GM21526 (cell line): ENCODE measurements around the gene FBXO21.
"Not testable (repeated sequence)": the region's sequence is repeated elsewhere in the genome, so short reads cannot be mapped to it uniquely, and the experiment has no call there.

Experiments used
- ATAC-seq: cut with Tn5 transposase; IDR thresholded peaks from one replicate; pipeline ENCODE4 v1.9.1; 2021; ENCODE audit warnings: moderate library complexity; ENCODE audit not compliant: unreplicated experiment, low FRiP score

Gene FBXO21

DNA sequence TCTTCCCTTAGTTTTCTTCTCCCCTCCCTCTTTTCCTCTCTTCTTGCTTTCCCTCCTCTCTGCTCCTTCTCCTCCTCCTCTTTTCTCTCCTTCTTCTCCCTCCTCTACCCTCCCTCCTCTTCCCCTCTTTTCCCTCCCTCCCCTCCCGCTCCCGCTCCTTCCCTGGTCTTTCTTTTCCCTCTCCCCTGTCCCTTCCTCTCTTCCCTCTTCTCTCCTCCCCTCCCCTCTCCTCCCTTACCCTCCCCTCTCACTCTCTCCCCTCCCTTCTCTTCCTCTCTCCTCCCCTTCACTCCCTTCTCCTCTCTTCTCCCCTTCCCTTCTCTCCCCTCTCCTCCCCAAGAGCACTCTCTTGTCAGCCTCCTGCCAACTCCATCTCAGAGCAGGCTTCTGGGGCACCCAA is 17.4 kb upstream of the FBXO21 start:
- ATAC-seq = no peak

GRCh38 chr12:117202556-117202955 is 12.3 kb upstream of the FBXO21 start:
- ATAC-seq = no peak

DNA sequence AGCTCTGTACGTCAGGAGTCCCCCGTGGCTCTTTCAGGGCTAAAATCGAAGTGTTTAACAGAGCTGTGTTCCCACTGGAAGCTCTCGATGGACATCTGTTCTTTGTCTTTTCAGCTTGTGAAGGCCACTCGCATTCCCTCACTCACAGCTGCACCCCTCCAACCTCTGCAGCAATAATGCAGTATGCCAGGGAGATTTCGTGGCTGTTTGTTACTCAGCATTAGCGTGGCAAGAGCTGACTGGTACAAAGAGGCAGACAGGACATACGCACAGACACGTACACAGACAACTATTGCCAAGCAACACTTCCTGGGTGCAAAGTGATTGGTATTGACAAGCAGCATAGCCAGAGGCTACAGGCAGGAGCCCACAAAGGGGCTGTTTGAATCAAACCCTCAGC is 11.8 kb upstream of the FBXO21 start:
- ATAC-seq = no peak

- ATAC-seq = not testable (repeated sequence)
Observed at GRCh38 chr12:117199956-117200744, 9.9 kb upstream of the FBXO21 start.

- ATAC-seq = not testable (repeated sequence)
Observed at GRCh38 chr12:117196334-117196733, 6.1 kb upstream of the FBXO21 start.

- ATAC-seq = not testable (repeated sequence)
Observed at GRCh38 chr12:117195027-117195426, 4.8 kb upstream of the FBXO21 start.

GRCh38 chr12:117193903-117194302 is 3.6 kb upstream of the FBXO21 start:
- ATAC-seq = no peak

DNA sequence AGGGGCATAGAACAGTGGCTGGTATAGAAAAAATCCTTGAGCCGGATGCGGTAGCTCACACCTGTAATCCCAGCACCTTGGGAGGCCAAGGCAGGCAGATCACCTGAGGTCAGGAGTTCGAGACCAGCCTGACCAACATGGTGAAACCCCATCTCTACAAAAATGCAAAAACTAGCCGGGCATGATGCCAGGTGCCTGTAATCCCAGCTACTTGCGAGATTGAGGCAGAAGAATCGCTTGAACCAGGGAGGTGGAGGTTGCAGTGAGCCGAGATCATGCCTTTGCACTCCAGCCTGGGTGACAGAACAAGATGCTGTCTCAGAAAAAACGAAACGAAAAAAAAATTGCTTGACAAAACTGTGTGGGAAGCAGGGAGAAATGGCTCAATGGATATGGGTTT is 2.3 kb upstream of the FBXO21 start:
- ATAC-seq = not testable (repeated sequence)

DNA sequence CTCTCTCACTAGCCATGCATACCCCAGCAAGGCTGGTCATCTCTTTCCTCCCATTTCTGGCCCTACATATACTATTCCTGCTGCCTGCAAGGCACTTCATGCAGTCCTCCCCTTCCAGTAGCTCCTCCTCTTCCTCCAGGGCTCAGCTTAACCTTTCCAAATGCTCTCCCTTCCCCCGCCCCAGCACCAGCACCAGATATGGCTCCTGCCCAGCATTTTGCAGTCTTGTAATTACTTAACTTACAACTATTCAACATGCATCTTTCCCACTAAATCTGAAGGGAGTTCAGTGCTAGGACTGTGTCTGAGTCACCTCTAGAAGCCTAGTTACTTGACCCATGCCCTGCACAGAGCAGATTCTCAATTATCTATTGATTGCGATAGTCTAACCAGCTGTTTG is 1.8 kb upstream of the FBXO21 start:
- no peak for ATAC-seq

DNA sequence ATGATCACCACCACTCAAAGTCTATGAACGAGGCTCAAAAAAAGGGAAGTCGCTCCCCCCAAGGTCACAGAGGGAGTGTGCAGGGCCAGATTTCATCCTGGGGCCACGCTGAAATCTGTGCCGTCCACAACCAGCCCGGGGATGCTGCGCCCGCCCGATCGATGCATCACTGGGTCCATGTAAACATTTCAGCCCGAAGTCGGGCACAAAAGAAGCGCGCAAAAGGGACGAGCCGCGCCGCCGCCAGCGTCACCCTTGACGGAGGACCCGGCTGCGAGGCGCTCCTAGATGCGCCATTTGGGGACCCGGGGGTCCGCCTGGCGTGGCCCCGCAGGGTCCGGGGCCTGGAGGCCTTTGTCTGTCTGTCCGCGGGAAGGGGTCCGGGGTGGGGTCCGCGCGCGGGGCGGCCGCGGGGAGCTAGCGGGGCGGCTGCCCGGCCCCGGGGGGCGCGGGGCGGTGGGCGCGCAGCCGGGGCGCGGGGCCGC is 503 bp downstream of the FBXO21 start:
- peak; percentile 42 for ATAC-seq

DNA sequence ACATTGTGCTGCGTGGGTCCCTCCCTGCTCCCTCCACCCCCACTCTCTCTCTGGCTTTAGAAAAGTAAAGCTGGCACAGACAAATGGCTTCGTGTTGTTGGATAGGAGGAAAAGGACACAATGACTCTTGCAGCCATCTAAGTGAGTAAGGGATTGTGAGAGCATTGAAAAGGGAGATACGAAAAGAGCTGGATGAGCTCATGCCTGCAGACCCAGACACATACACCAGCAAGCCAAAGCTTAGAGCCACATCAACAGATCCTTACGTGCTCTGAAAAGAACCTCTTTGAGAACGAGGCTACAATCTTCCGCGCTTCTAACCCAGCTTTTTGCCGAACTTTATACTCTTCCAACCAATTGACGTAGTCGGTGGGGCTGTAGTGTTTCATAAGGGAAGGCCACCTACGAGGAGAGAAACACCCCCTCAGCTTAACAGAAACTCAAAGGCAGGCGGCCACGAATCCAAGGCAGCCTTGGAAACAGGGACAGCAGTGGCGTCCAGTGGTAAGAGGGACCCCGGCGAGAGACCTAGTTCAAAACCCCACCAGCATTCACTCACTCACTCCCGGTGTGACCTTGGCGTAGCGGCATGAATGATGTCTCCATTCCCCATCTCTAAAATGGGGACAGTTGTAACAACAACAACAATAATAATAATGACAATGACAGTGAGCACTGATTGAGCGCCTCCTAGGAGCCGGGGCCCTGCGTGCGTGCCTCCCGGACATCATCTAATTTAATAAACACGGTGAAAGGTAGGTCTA is 1.1 kb downstream of the FBXO21 start:
- ATAC-seq = no peak

DNA sequence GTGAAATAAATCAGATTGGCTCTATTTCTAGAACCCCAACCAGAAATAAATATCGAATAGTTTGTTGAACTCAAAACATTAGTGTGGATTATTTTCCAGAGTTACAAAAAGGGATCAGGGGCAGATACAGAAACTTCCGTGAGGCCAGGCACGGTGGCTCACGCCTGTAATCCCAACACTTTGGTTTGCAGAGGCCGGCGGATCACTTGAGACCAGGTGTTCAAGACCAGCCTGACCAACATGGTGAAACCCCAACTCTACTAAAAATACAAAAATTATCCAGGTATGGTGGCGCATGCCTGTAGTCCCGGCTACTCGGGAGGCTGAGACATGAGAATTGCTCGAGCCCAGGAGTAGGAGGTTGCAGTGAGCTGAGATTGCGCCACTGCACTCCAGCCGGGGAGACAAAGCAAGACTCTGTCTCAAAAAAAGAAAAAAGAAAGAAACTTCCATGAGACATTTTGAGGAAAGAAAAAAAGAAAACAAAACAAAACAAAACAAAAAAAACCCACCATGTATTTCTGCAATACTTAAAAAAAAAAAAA is 2.1 kb downstream of the FBXO21 start:
- no peak for ATAC-seq

GRCh38 chr12:117187421-117187820 is 2.8 kb downstream of the FBXO21 start:
- no peak for ATAC-seq

- ATAC-seq = no peak
Observed at GRCh38 chr12:117182866-117183265, 7.4 kb downstream of the FBXO21 start.

- not testable (repeated sequence) for ATAC-seq
Observed at GRCh38 chr12:117181468-117181843, 8.8 kb downstream of the FBXO21 start.

- ATAC-seq = no peak
Observed at GRCh38 chr12:117180758-117181467, 9.4 kb downstream of the FBXO21 start.

GRCh38 chr12:117178745-117179144 is 11.5 kb downstream of the FBXO21 start:
- ATAC-seq = no peak

DNA sequence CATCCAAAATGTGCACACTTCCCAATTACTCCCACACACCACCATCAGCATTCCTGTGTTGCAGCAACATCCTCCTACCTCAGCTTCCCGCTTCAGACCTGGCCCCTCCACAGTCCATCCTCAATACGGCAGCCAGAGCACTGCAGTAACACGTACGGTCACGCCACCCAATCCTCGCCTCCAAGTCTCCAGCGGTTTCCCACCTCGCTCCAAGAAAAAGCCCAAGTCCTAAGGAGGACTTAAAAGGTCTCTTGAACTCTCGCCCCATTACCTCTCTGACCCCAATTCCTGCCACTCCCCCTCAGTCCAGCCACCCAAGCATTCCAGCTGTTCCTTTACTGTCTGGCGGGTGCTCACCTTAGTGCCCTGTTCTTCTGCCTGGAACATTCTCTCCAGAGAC is 12.0 kb downstream of the FBXO21 start:
- no peak for ATAC-seq

GRCh38 chr12:117172168-117172567 is 18.1 kb downstream of the FBXO21 start:
- no peak for ATAC-seq

GRCh38 chr12:117171499-117172162 is 18.6 kb downstream of the FBXO21 start:
- no peak for ATAC-seq
